Measurements from ENCODE around the gene SCN4B. TPM values are rescaled to one million over a fixed set of nuclear protein-coding genes. Genes with fewer than 3 reads are reported as not detected.

SCN4B gene
- total and polyA plus RNA-seq, 2 of the 8 experiments (the other 6 are each of a cell fraction or from before 2014, with no cell fraction given) = 2.8 to 4.9 TPM

- no peak for DNase-seq (ENCODE audit: low read depth in 1 of 2, low spot score in 2 of 2)
- H2BK20ac ChIP-seq (ENCODE audit: low read length) = no peak overlapping the region
- H3K23me2 ChIP-seq (ENCODE audit: low read depth, low read length) = no peaks in the 10 kb centered on the region; the same call in 1 of the 2 replicates
- no peaks in the 10 kb centered on the region for H3K79me1 ChIP-seq (ENCODE audit: low read depth, low read length)
- CTCF ChIA-PET (ENCODE audit: partially characterized antibody) = interaction anchor here (1.3 kb wide), 1 partner anchor 298 kb away, joined by 4 read pairs; no protein-coding TSS in a partner anchor
- peaks cover 0 to 3% (median 1%) of the 10 kb centered on the region in 4 experiments; a peak in 3 of 7 replicates for H3K4me1 ChIP-seq (replicated peaks in 1 of 4; ENCODE audit: control insufficient read depth in 3 of 4, insufficient read depth in 4 of 4, low read length in 3 of 4)
- no peak overlapping the region for H3K14ac ChIP-seq (ENCODE audit: insufficient read length)
- H3K18ac ChIP-seq (ENCODE audit: extremely low read depth, low read length) = no peak overlapping the region
- no peak overlapping the region for H4K8ac ChIP-seq (ENCODE audit: extremely low read depth, insufficient read depth, low read length)
- H2AK5ac ChIP-seq (ENCODE audit: low read depth, low read length) = no peak overlapping the region
- H3K23ac ChIP-seq (ENCODE audit: insufficient read length) = no peak overlapping the region
- POLR2A ChIA-PET (ENCODE audit: partially characterized antibody) = no interaction called here
- no peak for FAIRE-seq
- no peak overlapping the region for H2AFZ ChIP-seq (ENCODE audit: low read length)
- H4K91ac ChIP-seq (replicated peaks; ENCODE audit: insufficient read length, low read length) = no peak overlapping the region
- no peak overlapping the region for H3K9ac ChIP-seq (replicated peaks in 1 of 4; ENCODE audit: extremely low read depth in 1 of 4, low read depth in 3 of 4, low read length in 3 of 4)
- H4K5ac ChIP-seq (ENCODE audit: insufficient read length, low read depth, low read length) = no peak overlapping the region
- no peak overlapping the region for H3K4me2 ChIP-seq (ENCODE audit: insufficient read depth in 1 of 2, low read depth in 2 of 2, low read length in 2 of 2)
- no peaks in the 10 kb centered on the region for H3K36me3 ChIP-seq (ENCODE audit: control insufficient read depth in 2 of 4, insufficient read depth in 4 of 4, low read length in 3 of 4)
- H3K27me3 ChIP-seq (replicated peaks in 1 of 4; ENCODE audit: control insufficient read depth in 3 of 4, extremely low read depth in 1 of 4, insufficient read depth in 3 of 4, low read length in 3 of 4) = no peaks in the 10 kb centered on the region; a peak in 1 of 7 replicates
- H2BK15ac ChIP-seq (ENCODE audit: low read length) = no peak overlapping the region
- H3K4ac ChIP-seq (replicated peaks; ENCODE audit: insufficient read length, low read depth, low read length) = no peak overlapping the region
- H3K9me3 ChIP-seq (ENCODE audit: insufficient read depth in 2 of 2, low read depth in 1 of 2, low read length in 1 of 2) = no peaks in the 10 kb centered on the region
- no peak overlapping the region for H2BK5ac ChIP-seq (ENCODE audit: low read depth, low read length)
- H3K4me3 ChIP-seq (ENCODE audit: extremely low read depth in 1 of 4, insufficient read depth in 2 of 4, low read depth in 3 of 4, low read length in 4 of 4) = no peak overlapping the region
- H2BK12ac ChIP-seq (ENCODE audit: low read depth, low read length) = no peak overlapping the region
- no peak overlapping the region for H2BK120ac ChIP-seq (replicated peaks; ENCODE audit: low read depth, low read length)
- H3K56ac ChIP-seq (replicated peaks; ENCODE audit: insufficient read length, low read depth, low read length) = no peak overlapping the region
- no peaks in the 10 kb centered on the region for H3K79me2 ChIP-seq (ENCODE audit: control insufficient read depth in 1 of 2, insufficient read depth in 2 of 2, low read length in 2 of 2)
- H4K20me1 ChIP-seq (replicated peaks in 1 of 2; ENCODE audit: control insufficient read depth in 1 of 2, insufficient read depth in 2 of 2, low read length in 2 of 2) = no peaks in the 10 kb centered on the region
- 75% methylated on average over 4 of the region's 4 CpGs; no CpG with 5 or more reads in 1 of the 2 experiments for whole genome bisulfite sequencing, 2 experiments (ENCODE audit: extremely low coverage in 1 of 2, insufficient coverage in 1 of 2, insufficient read length in 1 of 2, insufficient replicate concordance in 2 of 2, low coverage in 1 of 2, low lambda C conversion rate in 2 of 2, missing lambda C conversion rate in 1 of 2)
- no peak overlapping the region for H3K27ac ChIP-seq (ENCODE audit: low read depth, low read length)
- TF ChIP-seq SUZ12 (IDR thresholded peaks at IDR 0.05; ENCODE audit: low read length) = no peak
- no peak for TF ChIP-seq POLR2AphosphoS5 (IDR thresholded peaks at IDR 0.05; ENCODE audit: low read depth, low read length)
- TF ChIP-seq MAX (IDR thresholded peaks at IDR 0.05) = no peak
- TF ChIP-seq BCL11A (IDR thresholded peaks at IDR 0.05; ENCODE audit: low read depth in 2 of 2, low read length in 2 of 2) = no peak
- TF ChIP-seq MAFK (IDR thresholded peaks at IDR 0.05; ENCODE audit: low read depth, low read length) = no peak
- no peak for TF ChIP-seq SIX5 (IDR thresholded peaks at IDR 0.05; ENCODE audit: low read depth, low read length)
- TF ChIP-seq SAP30 (IDR thresholded peaks at IDR 0.05; ENCODE audit: insufficient read depth, insufficient replicate concordance, low read length) = no peak
- TF ChIP-seq CTBP2 (IDR thresholded peaks at IDR 0.05; ENCODE audit: borderline replicate concordance, insufficient read depth, insufficient read length, low read length) = no peak
- no peak for TF ChIP-seq BRCA1 (IDR thresholded peaks at IDR 0.05; ENCODE audit: low read depth, low read length)
- no peak for TF ChIP-seq SIN3A (conservative IDR thresholded peaks at IDR 0.05 in 1 of 2, IDR thresholded peaks at IDR 0.05 in 1 of 2; ENCODE audit: low read depth in 1 of 2, low read length in 2 of 2)
- TF ChIP-seq GABPA (IDR thresholded peaks at IDR 0.05; ENCODE audit: borderline replicate concordance, insufficient read depth, low read length) = no peak
- TF ChIP-seq SIRT6 (IDR thresholded peaks at IDR 0.05; ENCODE audit: low read length) = no peak
Measured at GRCh38 chr11:118105657-118106305, 46.8 kb downstream of the SCN4B start.

All from H1 (cell line).